NT2/D1 (cell line): ENCODE results near the gene MALRD1.

ENCODE experiments used
- DNase-seq: peaks from one replicate; pipeline ENCODE4 v3.0.0-alpha.2; 2011; ENCODE audit warnings: low read depth, low spot score
- H3K27me3 ChIP-seq: 2 replicates; pipeline ENCODE4 v1.6.0; 2011; ENCODE audit warnings: mild to moderate bottlenecking; ENCODE audit not compliant: insufficient read length, insufficient read depth
- H3K36me3 ChIP-seq: 2 replicates; pipeline ENCODE4 v1.6.1; 2011; ENCODE audit warnings: mild to moderate bottlenecking, low read length, mixed read lengths; ENCODE audit not compliant: insufficient read depth, insufficient read length
- H3K4me1 ChIP-seq: 2 replicates; pipeline ENCODE4 v1.5.1; 2011; ENCODE audit not compliant: insufficient read depth, insufficient read length
- H3K4me3 ChIP-seq: 2 replicates; pipeline ENCODE4 v1.5.1; 2011; ENCODE audit warnings: low read depth; ENCODE audit not compliant: insufficient read length
- H3K9ac ChIP-seq: 2 replicates; pipeline ENCODE4 v1.6.0; 2011; ENCODE audit warnings: low read depth; ENCODE audit not compliant: insufficient read length
- H3K9me3 ChIP-seq: 2 replicates; pipeline ENCODE4 v1.5.1; 2011; ENCODE audit warnings: mild to moderate bottlenecking, low read length; ENCODE audit not compliant: insufficient read depth
- SUZ12 ChIP-seq: IDR thresholded peaks from 2 replicates; pipeline ENCODE4 v1.6.1; 2011; ENCODE audit not compliant: insufficient read length, insufficient read depth; ENCODE audit errors: extremely low read depth
- YY1 ChIP-seq: IDR thresholded peaks from 2 replicates; pipeline ENCODE4 v1.6.1; 2011; ENCODE audit not compliant: insufficient read length, insufficient read depth
- ZNF274 ChIP-seq: IDR thresholded peaks from 2 replicates; pipeline ENCODE4 v1.6.1; 2011; ENCODE audit warnings: mild to moderate bottlenecking, low read depth, low read length

MALRD1 gene

GRCh38 chr10:19048489-19048888 is at the start of gene MALRD1:
Gene MALRD1, plus strand, starts transcription at chr10:19048801. Its CDS starts 138 bp downstream, at chr10:19048939.
- Histone ChIP-seq H3K9ac (no peak within 1 kb of the TSS), H3K9me3 (no peaks in the 10 kb centered on the region), H3K27me3 (no peaks in the 10 kb centered on the region), H3K4me3 (no peak within 1 kb of the TSS), H3K4me1 (no peaks in the 10 kb centered on the region), H3K36me3 (no peaks in the 10 kb centered on the region)
- TF ChIP-seq ZNF274 (no peak), YY1 (no peak), SUZ12 (no peak)
- DNase-seq = no peak

- no peak for DNase-seq
- no peaks in the 10 kb centered on the region for H3K4me1 ChIP-seq
- no peaks in the 10 kb centered on the region for H3K27me3 ChIP-seq
- H3K36me3 ChIP-seq = no peaks in the 10 kb centered on the region
- no peak for TF ChIP-seq SUZ12
- no peak for TF ChIP-seq ZNF274
- TF ChIP-seq YY1 = no peak
- no peaks in the 10 kb centered on the region for H3K9me3 ChIP-seq
- H3K4me3 ChIP-seq = no peak overlapping the region
- H3K9ac ChIP-seq = no peak overlapping the region
Measured at GRCh38 chr10:19003341-19003740, 45.3 kb upstream of the MALRD1 start.

- no peak for DNase-seq
- TF ChIP-seq YY1 (no peak), ZNF274 (no peak), SUZ12 (no peak)
- H3K4me3 ChIP-seq = no peak overlapping the region
Measured at GRCh38 chr10:19012111-19012510, 36.5 kb upstream of the MALRD1 start.

GRCh38 chr10:19014034-19014433 is 34.6 kb upstream of the MALRD1 start:
- no peak for TF ChIP-seq ZNF274
- no peak for TF ChIP-seq SUZ12
- no peak for TF ChIP-seq YY1
- no peaks in the 10 kb centered on the region for H3K36me3 ChIP-seq
- no peak overlapping the region for H3K4me3 ChIP-seq
- no peak overlapping the region for H3K9ac ChIP-seq
- no peaks in the 10 kb centered on the region for H3K9me3 ChIP-seq
- no peaks in the 10 kb centered on the region for H3K27me3 ChIP-seq
- H3K4me1 ChIP-seq = no peaks in the 10 kb centered on the region
- DNase-seq = no peak

More at GRCh38 chr10:19012111-19012510, 36.5 kb upstream of the MALRD1 start:
- Histone ChIP-seq H3K9me3 (no peaks in the 10 kb centered on the region), H3K27me3 (no peaks in the 10 kb centered on the region), H3K4me1 (no peaks in the 10 kb centered on the region), H3K36me3 (no peaks in the 10 kb centered on the region), H3K9ac (no peak overlapping the region)

GRCh38 chr10:19014498-19014897 is 34.1 kb upstream of the MALRD1 start:
- no peak overlapping the region for H3K9ac ChIP-seq
- no peaks in the 10 kb centered on the region for H3K4me1 ChIP-seq
- no peaks in the 10 kb centered on the region for H3K27me3 ChIP-seq
- DNase-seq = no peak
- H3K9me3 ChIP-seq = no peaks in the 10 kb centered on the region
- TF ChIP-seq YY1 = no peak
- no peak for TF ChIP-seq SUZ12
- no peak for TF ChIP-seq ZNF274
- no peak overlapping the region for H3K4me3 ChIP-seq
- no peaks in the 10 kb centered on the region for H3K36me3 ChIP-seq

- no peak for DNase-seq
- H3K9me3 ChIP-seq = no peaks in the 10 kb centered on the region
- no peak overlapping the region for H3K9ac ChIP-seq
- H3K27me3 ChIP-seq = no peaks in the 10 kb centered on the region
- no peak overlapping the region for H3K4me3 ChIP-seq
- no peak for TF ChIP-seq ZNF274
- TF ChIP-seq SUZ12 = no peak
- no peak for TF ChIP-seq YY1
- H3K4me1 ChIP-seq = no peaks in the 10 kb centered on the region
- no peaks in the 10 kb centered on the region for H3K36me3 ChIP-seq
Measured at GRCh38 chr10:19017116-19017890, 31.3 kb upstream of the MALRD1 start.

GRCh38 chr10:19021162-19021561 is 27.4 kb upstream of the MALRD1 start:
- Histone ChIP-seq H3K4me3 (no peak overlapping the region), H3K9me3 (no peaks in the 10 kb centered on the region), H3K36me3 (no peaks in the 10 kb centered on the region), H3K27me3 (no peaks in the 10 kb centered on the region), H3K4me1 (no peaks in the 10 kb centered on the region), H3K9ac (no peak overlapping the region)
- TF ChIP-seq SUZ12 (no peak), ZNF274 (no peak), YY1 (no peak)
- no peak for DNase-seq
